ENCODE results near the gene GLUD2.

Gene GLUD2

DNA sequence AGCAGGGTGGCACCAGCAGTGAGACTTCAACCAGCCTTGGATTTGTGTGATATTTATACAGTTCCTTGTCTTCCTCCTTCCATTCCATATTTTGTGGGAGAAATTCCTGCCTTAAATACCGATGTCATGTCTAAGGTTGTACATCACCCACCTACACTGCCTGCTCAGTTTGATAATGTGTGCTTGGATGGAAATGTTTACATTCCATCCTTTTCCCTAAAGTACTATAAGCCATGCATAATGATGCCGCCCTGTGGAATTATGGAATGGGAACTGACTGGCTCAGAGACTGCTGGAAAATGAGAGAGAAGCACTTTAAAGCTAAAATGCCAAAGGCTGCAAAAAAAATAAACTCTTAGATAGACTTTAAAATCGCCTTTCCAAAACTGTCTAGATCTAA lies 11.3 kb upstream of the GLUD2 start:
- Histone ChIP-seq H3K9me2 (ENCODE audit: low read depth, low read length) (no peaks in the 10 kb centered on the region), H3K27me3 (ENCODE audit: insufficient read depth, low read length) (no peaks in the 10 kb centered on the region), H3K9me3 (ENCODE audit: low read length) (no peaks in the 10 kb centered on the region), H3K4me1 (ENCODE audit: insufficient read depth, low read length, severe bottlenecking) (no peaks in the 10 kb centered on the region), H3K4me2 (ENCODE audit: low read length) (no peak overlapping the region), H3K9ac (ENCODE audit: low read length) (no peak overlapping the region), H3K27ac (ENCODE audit: low read depth, low read length, poor library complexity, severe bottlenecking) (no peak overlapping the region), H3K79me2 (ENCODE audit: insufficient read depth, low read length) (no peaks in the 10 kb centered on the region), H3K4me3 (ENCODE audit: low read depth, low read length, poor library complexity, severe bottlenecking) (no peak overlapping the region), H2AFZ (ENCODE audit: low read length) (no peak overlapping the region), H3K36me3 (ENCODE audit: insufficient read depth, low read length) (no peaks in the 10 kb centered on the region), H4K20me1 (ENCODE audit: insufficient read depth, low read length) (no peaks in the 10 kb centered on the region), H3F3A (ENCODE audit: insufficient read depth, low read length) (no peaks in the 10 kb centered on the region)
- TF ChIP-seq, protein P1, sequence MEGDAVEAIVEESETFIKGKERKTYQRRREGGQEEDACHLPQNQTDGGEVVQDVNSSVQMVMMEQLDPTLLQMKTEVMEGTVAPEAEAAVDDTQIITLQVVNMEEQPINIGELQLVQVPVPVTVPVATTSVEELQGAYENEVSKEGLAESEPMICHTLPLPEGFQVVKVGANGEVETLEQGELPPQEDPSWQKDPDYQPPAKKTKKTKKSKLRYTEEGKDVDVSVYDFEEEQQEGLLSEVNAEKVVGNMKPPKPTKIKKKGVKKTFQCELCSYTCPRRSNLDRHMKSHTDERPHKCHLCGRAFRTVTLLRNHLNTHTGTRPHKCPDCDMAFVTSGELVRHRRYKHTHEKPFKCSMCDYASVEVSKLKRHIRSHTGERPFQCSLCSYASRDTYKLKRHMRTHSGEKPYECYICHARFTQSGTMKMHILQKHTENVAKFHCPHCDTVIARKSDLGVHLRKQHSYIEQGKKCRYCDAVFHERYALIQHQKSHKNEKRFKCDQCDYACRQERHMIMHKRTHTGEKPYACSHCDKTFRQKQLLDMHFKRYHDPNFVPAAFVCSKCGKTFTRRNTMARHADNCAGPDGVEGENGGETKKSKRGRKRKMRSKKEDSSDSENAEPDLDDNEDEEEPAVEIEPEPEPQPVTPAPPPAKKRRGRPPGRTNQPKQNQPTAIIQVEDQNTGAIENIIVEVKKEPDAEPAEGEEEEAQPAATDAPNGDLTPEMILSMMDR (IDR thresholded peaks at IDR 0.05; ENCODE audit: low read length): no peak
- no peak for TF ChIP-seq EZH2 (IDR thresholded peaks at IDR 0.05; ENCODE audit: borderline replicate concordance, low read length)

DNA sequence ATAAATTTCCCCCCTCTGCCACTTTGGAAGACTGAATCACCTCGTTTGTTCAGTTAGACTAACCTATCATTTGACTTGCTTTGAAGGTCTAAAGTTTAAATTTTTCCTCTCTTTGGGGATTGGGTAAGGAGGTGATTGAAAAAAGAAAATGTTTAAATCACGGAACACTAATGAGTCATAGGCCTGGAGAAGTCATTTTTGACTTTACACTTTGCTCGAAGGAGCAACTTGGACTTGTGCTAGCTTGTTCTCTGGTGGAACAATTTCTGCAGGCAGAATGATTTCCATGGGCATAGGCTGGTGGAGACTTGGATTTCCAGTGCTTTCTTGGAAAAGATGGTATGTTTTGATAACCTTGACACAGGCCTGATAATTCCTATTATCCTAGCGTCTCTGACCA lies 10.5 kb upstream of the GLUD2 start:
- H3K9me2 ChIP-seq (ENCODE audit: low read depth, low read length): no peaks in the 10 kb centered on the region
- TF ChIP-seq, protein P1 (IDR thresholded peaks at IDR 0.05; ENCODE audit: low read length): no peak
- no peak for TF ChIP-seq EZH2 (IDR thresholded peaks at IDR 0.05; ENCODE audit: borderline replicate concordance, low read length)
- no peak overlapping the region for H2AFZ ChIP-seq (ENCODE audit: low read length)
- H3K27ac ChIP-seq (ENCODE audit: low read depth, low read length, poor library complexity, severe bottlenecking): no peak overlapping the region
- no peaks in the 10 kb centered on the region for H4K20me1 ChIP-seq (ENCODE audit: insufficient read depth, low read length)
- H3K4me2 ChIP-seq (ENCODE audit: low read length): no peak overlapping the region
- no peaks in the 10 kb centered on the region for H3K9me3 ChIP-seq (ENCODE audit: low read length)
- no peak overlapping the region for H3K9ac ChIP-seq (ENCODE audit: low read length)
- H3K27me3 ChIP-seq (ENCODE audit: insufficient read depth, low read length): no peaks in the 10 kb centered on the region
- no peaks in the 10 kb centered on the region for H3K36me3 ChIP-seq (ENCODE audit: insufficient read depth, low read length)
- no peaks in the 10 kb centered on the region for H3K79me2 ChIP-seq (ENCODE audit: insufficient read depth, low read length)
- no peak overlapping the region for H3K4me3 ChIP-seq (ENCODE audit: low read depth, low read length, poor library complexity, severe bottlenecking)
- H3K4me1 ChIP-seq (ENCODE audit: insufficient read depth, low read length, severe bottlenecking): no peaks in the 10 kb centered on the region
- no peaks in the 10 kb centered on the region for H3F3A ChIP-seq (ENCODE audit: insufficient read depth, low read length)

DNA sequence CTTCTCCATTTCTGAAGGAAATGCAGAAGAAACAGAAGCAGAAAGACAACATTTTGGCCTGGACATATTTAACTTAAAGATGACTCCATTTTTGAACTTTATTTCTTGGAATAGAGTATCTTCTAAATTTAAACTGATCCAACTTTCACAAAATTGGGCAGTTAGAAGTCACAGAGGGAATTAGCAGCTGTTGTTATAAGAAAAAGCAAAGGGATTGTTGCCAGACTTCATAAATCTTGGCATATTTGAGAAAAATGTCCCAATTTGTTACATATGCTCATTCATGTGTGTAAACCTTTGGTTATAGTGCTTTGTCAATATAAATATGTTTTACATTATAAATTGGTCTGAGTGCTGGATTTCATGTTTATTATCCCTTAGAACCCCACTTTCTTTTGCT lies 3.4 kb downstream of the GLUD2 start:
- H3K9me3 ChIP-seq (ENCODE audit: low read length): no peaks in the 10 kb centered on the region
- H3K27me3 ChIP-seq (ENCODE audit: insufficient read depth, low read length): no peaks in the 10 kb centered on the region
- H2AFZ ChIP-seq (ENCODE audit: low read length): no peak overlapping the region
- H3K4me3 ChIP-seq (ENCODE audit: low read depth, low read length, poor library complexity, severe bottlenecking): no peak overlapping the region
- no peaks in the 10 kb centered on the region for H3K79me2 ChIP-seq (ENCODE audit: insufficient read depth, low read length)
- H3K36me3 ChIP-seq (ENCODE audit: insufficient read depth, low read length): no peaks in the 10 kb centered on the region
- H3K9ac ChIP-seq (ENCODE audit: low read length): no peak overlapping the region
- no peaks in the 10 kb centered on the region for H4K20me1 ChIP-seq (ENCODE audit: insufficient read depth, low read length)
- H3K4me2 ChIP-seq (ENCODE audit: low read length): no peak overlapping the region
- no peaks in the 10 kb centered on the region for H3F3A ChIP-seq (ENCODE audit: insufficient read depth, low read length)
- no peaks in the 10 kb centered on the region for H3K4me1 ChIP-seq (ENCODE audit: insufficient read depth, low read length, severe bottlenecking)
- no peak for TF ChIP-seq EZH2 (IDR thresholded peaks at IDR 0.05; ENCODE audit: borderline replicate concordance, low read length)
- TF ChIP-seq, protein P1 (IDR thresholded peaks at IDR 0.05; ENCODE audit: low read length): no peak
- H3K9me2 ChIP-seq (ENCODE audit: low read depth, low read length): no peaks in the 10 kb centered on the region
- H3K27ac ChIP-seq (ENCODE audit: low read depth, low read length, poor library complexity, severe bottlenecking): no peak overlapping the region
